Inferior parietal cortex (tissue), 1 donor: Measurements from ENCODE around the gene MED10.

Source experiments
- DNase-seq: peaks from one replicate; pipeline ENCODE4 v3.0.0-alpha.2; 2016; ENCODE audit errors: extremely low spot score

MED10 gene

GRCh38 chr5:6350277-6351090 lies 27.9 kb downstream of the MED10 start:
- no peak for DNase-seq

GRCh38 chr5:6349387-6349786 lies 29.0 kb downstream of the MED10 start:
- no peak for DNase-seq

GRCh38 chr5:6348476-6349000 lies 29.8 kb downstream of the MED10 start:
- no peak for DNase-seq

GRCh38 chr5:6347673-6348072 lies 30.7 kb downstream of the MED10 start:
- DNase-seq = no peak

- no peak for DNase-seq
These were observed 31.2 kb downstream of the MED10 start for GRCh38 chr5:6347165-6347564.

- no peak for DNase-seq
These were observed 33.8 kb downstream of the MED10 start for GRCh38 chr5:6344593-6344989.

- DNase-seq = no peak
These were observed 34.3 kb downstream of the MED10 start for GRCh38 chr5:6343951-6344592.

GRCh38 chr5:6342689-6343315 lies 35.5 kb downstream of the MED10 start:
- DNase-seq = no peak

GRCh38 chr5:6340100-6340499 lies 38.2 kb downstream of the MED10 start:
- DNase-seq = no peak

GRCh38 chr5:6338871-6339270 lies 39.5 kb downstream of the MED10 start:
- DNase-seq = no peak

GRCh38 chr5:6338135-6338534 lies 40.2 kb downstream of the MED10 start:
- DNase-seq = no peak

GRCh38 chr5:6333182-6333905 lies 45.0 kb downstream of the MED10 start:
- no peak for DNase-seq

- DNase-seq = no peak
These were observed 50.2 kb downstream of the MED10 start for GRCh38 chr5:6328173-6328572.

GRCh38 chr5:6326776-6327175 lies 51.6 kb downstream of the MED10 start:
- no peak for DNase-seq

GRCh38 chr5:6322163-6322713 lies 56.1 kb downstream of the MED10 start:
- DNase-seq = no peak
